SK-N-SH treated with all-trans-retinoic acid at 6 μM for 48 hours (cell line): ENCODE results near the gene SCN4A.

Experiments
- ARNTL ChIP-seq: fragments of 450-650 bp; formaldehyde crosslinking; IDR thresholded peaks from 2 replicates; pipeline ENCODE4 v1.5.0; 2020; ENCODE audit warnings: low read depth, mild to moderate bottlenecking, moderate library complexity, borderline replicate concordance
- BACH2 ChIP-seq: fragments of 250-450 bp; sonication (Bioruptor Pico); IDR thresholded peaks from 2 replicates; pipeline ENCODE4 v1.9.0; 2021; ENCODE audit warnings: mild to moderate bottlenecking, borderline replicate concordance
- CREB5 ChIP-seq: fragments of 250-450 bp; sonication (Bioruptor Pico); IDR thresholded peaks from 2 replicates; pipeline ENCODE4 v1.5.1; 2020; ENCODE audit warnings: low read depth, mild to moderate bottlenecking, moderate library complexity
- GLIS3 ChIP-seq: fragments of 250-450 bp; sonication (Bioruptor Pico); IDR thresholded peaks from 2 replicates; pipeline ENCODE4 v1.5.0; 2020; ENCODE audit warnings: mild to moderate bottlenecking, moderate library complexity
- POU6F1 ChIP-seq: fragments of 250-450 bp; sonication (Bioruptor Pico); IDR thresholded peaks from 2 replicates; pipeline ENCODE4 v1.8.0; 2021; ENCODE audit warnings: low read depth, mild to moderate bottlenecking, moderate library complexity, borderline replicate concordance
- RARB ChIP-seq: fragments of 250-450 bp; sonication (Bioruptor Pico); IDR thresholded peaks from 2 replicates; pipeline ENCODE4 v1.8.0; 2021; ENCODE audit warnings: mild to moderate bottlenecking, moderate library complexity
- ZC3H10 ChIP-seq: fragments of 250-450 bp; sonication (Bioruptor Pico); IDR thresholded peaks from 2 replicates; pipeline ENCODE4 v1.5.1; 2021; ENCODE audit warnings: mild to moderate bottlenecking, moderate library complexity
- ZFP30 ChIP-seq: fragments of 450-650 bp; formaldehyde crosslinking; IDR thresholded peaks from 2 replicates; pipeline ENCODE4 v1.5.0; 2022; ENCODE audit warnings: mild to moderate bottlenecking, moderate library complexity
- TF ChIP-seq, protein P1 (sequence below): fragments of 250-450 bp; sonication (Bioruptor Pico); IDR thresholded peaks from 2 replicates; pipeline ENCODE4 v1.8.0; 2020; ENCODE audit warnings: mild to moderate bottlenecking, moderate library complexity, borderline replicate concordance

- no peak for TF ChIP-seq ZC3H10 (CRISPR knock-in tag)
- TF ChIP-seq RARB = no peak
- no peak for TF ChIP-seq GLIS3 (CRISPR knock-in tag)
- no peak for TF ChIP-seq ZFP30 (CRISPR knock-in tag)
- no peak for TF ChIP-seq ARNTL (CRISPR knock-in tag)
- TF ChIP-seq BACH2 (CRISPR knock-in tag) = no peak
- TF ChIP-seq, protein P1, sequence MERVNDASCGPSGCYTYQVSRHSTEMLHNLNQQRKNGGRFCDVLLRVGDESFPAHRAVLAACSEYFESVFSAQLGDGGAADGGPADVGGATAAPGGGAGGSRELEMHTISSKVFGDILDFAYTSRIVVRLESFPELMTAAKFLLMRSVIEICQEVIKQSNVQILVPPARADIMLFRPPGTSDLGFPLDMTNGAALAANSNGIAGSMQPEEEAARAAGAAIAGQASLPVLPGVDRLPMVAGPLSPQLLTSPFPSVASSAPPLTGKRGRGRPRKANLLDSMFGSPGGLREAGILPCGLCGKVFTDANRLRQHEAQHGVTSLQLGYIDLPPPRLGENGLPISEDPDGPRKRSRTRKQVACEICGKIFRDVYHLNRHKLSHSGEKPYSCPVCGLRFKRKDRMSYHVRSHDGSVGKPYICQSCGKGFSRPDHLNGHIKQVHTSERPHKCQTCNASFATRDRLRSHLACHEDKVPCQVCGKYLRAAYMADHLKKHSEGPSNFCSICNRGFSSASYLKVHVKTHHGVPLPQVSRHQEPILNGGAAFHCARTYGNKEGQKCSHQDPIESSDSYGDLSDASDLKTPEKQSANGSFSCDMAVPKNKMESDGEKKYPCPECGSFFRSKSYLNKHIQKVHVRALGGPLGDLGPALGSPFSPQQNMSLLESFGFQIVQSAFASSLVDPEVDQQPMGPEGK (CRISPR knock-in tag) = no peak
- TF ChIP-seq CREB5 = no peak
- no peak for TF ChIP-seq POU6F1 (CRISPR knock-in tag)
Observed at GRCh38 chr17:63918305-63918704, 54.4 kb downstream of the SCN4A start.
